AG10803 (cell line): ENCODE data around the gene PGF.

ENCODE experiments used
- DNase-seq: peaks from one replicate; pipeline ENCODE4 v3.0.0; 2010; ENCODE audit warnings: low read depth
- H3K4me3 ChIP-seq: 2 replicates; pipeline ENCODE4 v1.5.1; 2011; ENCODE audit warnings: mild to moderate bottlenecking, low read length, control low read depth
- CTCF ChIP-seq: conservative IDR thresholded peaks from 2 replicates; pipeline ENCODE4 v1.5.1; 2011; ENCODE audit warnings: mild to moderate bottlenecking, low read length, control low read depth, inconsistent platforms

Gene PGF

GRCh38 chr14:74963178-74963704, 7.8 kb upstream of the PGF start:
- no peak for TF ChIP-seq CTCF
- H3K4me3 ChIP-seq = no peak overlapping the region
- DNase-seq = no peak

GRCh38 chr14:74962493-74962892, 7.1 kb upstream of the PGF start:
- no peak overlapping the region for H3K4me3 ChIP-seq
- no peak for TF ChIP-seq CTCF
- DNase-seq = no peak

GRCh38 chr14:74962046-74962445, 6.6 kb upstream of the PGF start:
- no peak for DNase-seq
- TF ChIP-seq CTCF = no peak
- no peak overlapping the region for H3K4me3 ChIP-seq

- no peak overlapping the region for H3K4me3 ChIP-seq
- TF ChIP-seq CTCF = no peak
- DNase-seq = no peak
Measured at GRCh38 chr14:74961238-74961911, 6.0 kb upstream of the PGF start.

- no peak for DNase-seq
- no peak overlapping the region for H3K4me3 ChIP-seq
- TF ChIP-seq CTCF = no peak
Measured at GRCh38 chr14:74960736-74961135, 5.3 kb upstream of the PGF start.

GRCh38 chr14:74959596-74960180, 4.3 kb upstream of the PGF start:
- H3K4me3 ChIP-seq = no peak overlapping the region
- no peak for DNase-seq
- no peak for TF ChIP-seq CTCF
